Fibroblast of skin of scalp (primary cell): ENCODE results near the gene TEX52.

Experiments
- DNase-seq: peaks from one replicate; pipeline ENCODE4 v3.0.0-alpha.2; 2013

TEX52 gene

DNA sequence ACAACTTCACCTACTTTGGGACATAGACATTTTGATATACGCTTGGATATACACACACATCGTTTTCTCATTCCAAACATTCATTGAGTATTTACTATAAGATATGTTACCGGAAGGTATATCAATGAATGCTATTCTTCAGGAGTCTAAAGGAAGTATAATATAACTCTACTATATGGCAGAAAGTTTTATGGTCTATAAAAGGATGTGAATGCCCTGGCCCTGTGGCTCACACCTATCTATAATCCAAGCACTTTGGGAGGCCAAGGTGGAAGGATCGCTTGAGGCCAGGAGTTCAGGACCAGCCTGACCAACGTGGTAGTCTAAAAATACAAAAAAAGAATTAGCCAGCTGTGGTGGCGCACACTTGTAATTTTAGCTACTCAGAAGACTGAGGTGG lies 27.6 kb downstream of the TEX52 start:
- no peak for DNase-seq

DNA sequence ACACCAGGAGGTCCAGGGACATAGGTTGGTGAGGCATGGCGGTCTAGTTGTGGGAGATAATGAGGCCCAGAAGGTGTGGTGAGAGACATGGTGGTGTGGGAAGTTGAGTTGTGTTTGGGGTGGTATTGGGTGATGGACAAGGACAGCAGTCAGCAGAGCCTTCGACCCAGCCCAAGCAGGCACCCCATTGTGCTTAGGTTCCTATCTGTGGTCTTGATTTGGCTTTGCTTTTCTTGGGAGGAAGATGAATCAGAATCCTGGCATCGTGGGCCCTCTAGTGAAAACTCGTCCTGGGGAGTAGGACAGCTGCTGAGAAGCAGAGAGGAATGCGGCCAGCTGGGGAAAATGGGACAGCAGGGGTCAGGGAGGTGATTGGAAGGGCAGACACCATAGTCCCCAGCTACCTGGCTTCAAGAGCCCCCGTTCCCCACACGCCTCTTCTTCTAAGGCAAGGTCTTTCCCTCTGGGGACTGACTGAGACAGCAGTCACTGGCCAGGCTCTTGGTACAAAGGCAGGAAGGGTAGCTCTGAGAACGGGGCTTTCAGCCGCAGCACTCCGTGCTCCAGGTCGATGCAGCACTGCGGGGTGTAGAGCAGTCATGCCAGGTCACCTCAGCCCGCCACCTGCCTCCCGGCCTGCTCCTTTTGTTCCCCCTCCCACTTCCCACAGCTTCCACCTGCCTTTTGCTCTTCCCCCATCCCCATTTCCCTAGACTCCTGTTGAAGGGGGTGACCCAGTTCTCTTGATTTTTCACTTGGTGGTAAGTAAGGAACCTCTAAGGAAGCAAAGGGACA lies 29.9 kb downstream of the TEX52 start:
- DNase-seq = no peak

DNA sequence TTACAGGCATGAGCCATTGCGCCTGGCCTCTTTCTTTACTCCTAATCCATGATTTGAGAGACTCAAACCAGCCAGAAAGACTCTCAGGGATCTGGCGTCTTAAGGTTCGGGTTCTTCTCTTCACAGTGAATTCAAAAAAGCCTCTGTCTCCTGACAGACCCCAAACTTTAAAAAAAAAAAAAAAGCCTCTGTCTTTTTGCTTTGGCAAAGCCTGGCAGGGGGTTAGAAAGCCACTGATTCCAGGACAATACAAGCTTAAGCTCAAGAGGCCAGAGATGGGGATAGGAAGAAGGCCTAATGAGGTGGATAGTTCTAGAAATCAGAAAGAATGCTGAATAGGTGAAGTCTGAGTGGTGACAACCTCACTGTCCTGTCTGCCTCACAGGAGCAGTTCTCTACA lies 30.8 kb downstream of the TEX52 start:
- no peak for DNase-seq

DNA sequence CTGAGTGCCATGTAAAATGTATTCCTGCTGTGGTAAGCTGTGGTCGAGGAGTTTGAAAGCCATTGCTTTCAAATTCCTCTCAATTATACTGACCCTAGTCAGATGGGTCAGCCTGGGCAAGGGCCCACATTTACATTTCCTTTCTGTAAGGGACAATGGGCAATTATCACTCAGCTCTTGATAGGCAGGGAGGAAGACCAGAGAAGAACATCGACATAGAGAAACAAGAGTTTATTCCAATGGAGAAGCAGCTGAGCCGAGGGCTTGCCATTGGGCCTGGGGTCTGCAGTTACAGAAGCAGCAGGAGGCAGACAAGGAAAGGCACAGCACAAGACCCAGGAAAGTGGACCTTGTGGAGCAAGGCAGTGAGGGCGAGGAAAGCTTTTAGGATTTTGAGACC lies 31.7 kb downstream of the TEX52 start:
- DNase-seq = no peak

DNA sequence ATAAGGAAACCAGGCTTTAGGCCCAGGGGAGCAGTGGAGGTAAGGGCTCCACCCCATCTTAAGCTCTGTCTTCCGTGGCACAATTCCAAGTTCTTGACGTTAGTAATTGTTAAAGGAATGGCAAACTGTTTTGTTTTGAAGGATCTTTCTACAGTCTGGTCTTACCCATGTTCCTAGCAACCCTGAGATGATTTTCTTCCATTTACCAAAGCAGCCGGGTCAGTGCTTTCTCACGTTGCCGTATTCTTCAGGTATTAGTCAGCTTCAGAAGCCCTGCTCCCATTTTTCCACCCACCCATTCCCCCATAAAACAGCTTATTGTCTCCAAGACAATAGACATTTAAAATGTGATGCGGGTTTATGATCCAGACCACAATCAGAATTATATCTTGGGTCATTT lies 32.3 kb downstream of the TEX52 start:
- DNase-seq = no peak

DNA sequence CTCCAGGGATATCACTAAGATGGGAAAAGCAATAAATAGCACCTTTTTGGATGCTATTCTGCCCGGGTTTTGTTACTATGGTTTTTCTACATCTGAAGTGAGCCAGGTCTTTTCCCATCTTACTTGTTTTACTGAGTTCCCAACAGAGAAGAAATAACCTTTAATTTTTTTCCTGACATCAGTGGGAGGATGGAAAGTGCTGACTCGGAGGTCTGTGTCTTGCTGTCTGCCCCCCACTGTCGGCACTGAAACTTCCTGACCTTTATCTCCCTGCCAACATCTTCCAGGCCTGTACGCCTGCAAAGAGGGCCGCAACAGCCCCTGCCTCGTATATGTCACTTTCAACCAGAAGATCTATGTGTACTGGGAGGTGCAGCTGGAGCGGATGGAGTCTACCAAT lies 33.4 kb downstream of the TEX52 start:
- DNase-seq = no peak

DNA sequence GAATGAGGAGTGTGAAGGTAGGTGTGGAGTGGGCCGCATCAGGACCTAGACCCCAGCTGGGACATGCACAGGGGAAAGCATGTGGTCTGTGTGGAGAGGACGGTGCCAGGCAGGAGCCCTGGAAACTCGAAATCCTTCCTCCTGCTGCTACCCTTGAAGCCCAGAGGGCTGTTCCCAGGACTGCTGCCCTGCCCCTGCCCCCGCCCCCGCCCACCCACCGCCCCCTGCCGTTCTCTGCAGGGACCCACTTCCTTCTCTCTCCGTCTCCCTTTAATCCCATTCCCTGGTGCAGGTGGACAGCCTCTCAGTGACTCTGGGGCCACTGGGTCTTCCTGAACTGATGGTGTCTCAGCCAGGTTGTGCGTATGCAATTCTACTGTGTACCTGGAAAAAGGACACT lies 36.4 kb downstream of the TEX52 start:
- DNase-seq = no peak

DNA sequence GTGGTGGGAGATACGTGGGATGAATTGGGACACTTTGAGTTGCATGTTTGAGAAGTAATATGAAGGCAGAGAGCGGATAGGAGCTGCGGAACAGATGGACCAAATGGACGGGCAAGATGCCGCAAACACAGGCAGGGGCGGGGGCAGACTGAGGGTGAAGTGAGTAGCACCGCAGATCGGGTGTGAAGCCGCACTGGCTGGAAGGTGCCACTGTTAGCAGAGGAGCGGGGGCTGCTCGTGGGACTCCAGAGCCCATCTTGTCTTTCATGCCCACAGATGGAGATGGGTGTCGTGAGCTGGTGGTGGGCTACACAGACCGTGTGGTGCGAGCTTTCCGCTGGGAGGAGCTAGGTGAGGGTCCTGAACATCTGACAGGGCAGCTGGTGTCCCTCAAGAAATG lies 37.0 kb downstream of the TEX52 start:
- DNase-seq = no peak

DNA sequence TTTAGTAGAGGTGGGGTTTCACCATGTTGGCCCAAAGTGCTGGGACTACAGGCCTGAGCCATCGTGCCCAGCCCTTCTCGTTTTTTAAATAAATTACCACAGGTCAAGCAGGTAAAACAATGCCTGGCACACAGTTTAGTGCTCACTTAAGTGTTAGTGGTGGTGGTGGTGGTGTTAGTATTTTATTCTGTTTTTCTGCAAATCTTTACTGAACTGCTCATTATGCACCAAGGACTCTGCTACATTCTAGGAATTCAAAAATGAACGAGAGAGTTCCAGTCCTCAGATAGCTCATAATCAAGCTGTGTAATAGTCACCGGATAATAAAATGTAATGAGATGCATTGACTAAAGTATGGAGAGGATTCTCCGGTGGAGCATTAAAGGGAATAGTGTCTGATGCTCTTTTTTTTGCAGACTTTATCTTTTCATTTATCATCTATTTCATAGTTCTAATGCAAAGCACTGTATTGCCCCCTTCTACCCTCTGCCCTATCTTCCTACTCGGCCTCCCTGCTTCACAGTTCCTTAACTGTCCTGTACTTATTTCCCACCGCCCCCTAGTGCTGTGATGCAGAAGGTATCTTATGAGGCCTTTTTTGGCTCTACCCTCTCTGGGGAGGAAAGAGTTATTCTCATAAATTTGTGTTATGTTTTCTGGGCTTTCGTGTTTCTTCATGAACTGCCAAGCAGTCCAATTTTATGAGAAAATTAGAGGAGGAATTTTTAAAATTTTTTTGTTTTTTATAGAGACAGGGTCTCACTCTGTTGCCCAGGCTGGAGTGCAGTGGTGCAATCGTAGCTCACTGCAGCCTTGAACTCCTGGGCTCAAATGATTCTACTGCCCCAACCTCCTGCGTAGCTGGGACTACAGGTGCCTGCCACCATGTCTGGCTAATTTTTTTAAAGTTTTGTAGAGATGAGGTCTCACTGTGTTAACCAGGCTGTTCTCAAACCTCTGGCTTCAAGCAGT lies 43.3 kb downstream of the TEX52 start:
- peak; percentile 78 for DNase-seq

DNA sequence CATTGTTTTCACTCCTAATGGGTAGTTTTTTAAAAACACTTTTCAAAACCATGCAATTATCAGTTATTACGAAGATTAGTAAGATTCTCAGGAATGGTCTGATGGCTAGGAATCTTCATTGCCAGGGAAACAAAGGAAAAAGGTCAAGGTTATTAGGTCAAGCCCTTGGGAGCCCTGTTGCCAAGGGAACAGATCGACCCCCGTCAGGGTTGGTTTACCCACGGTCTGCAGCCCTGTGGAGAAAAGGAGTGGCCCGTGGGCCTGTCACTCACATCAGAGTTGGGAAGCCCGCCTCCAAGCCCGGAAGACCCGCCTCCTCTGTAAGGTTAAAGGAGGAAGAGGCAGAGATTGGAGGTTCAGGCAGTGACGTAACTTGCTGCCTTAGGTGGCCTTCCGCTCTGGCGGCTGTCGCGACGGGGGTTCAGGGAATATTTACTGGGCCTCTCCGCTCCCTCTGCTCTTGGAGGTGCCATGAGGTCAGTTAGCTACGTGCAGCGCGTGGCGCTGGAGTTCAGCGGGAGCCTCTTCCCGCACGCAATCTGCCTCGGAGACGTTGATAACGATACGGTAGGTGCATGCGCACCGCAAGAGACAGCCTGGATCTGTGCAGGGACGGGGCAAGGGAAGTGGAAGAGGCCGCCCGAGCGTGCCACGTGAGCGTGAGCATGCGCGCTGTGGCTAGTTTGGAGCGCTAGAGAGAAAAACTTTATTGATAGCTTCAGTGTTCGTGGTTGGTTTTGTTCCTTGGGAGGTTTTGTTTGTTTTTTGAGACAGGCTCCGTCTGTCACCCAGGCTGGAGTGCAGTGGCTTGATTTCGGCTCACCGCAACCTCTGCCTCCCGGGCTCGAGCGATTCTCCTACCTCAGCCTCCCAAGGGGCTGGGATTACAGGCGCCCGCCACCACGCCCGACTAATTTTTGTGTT lies 44.3 kb downstream of the TEX52 start, which contains the start of gene ITFG2:
Gene ITFG2 (plus strand): TSS at position 379 of the 924 bp plus-strand sequence. CDS start 93 bp downstream, at position 472.
- peak; percentile 99 for DNase-seq

DNA sequence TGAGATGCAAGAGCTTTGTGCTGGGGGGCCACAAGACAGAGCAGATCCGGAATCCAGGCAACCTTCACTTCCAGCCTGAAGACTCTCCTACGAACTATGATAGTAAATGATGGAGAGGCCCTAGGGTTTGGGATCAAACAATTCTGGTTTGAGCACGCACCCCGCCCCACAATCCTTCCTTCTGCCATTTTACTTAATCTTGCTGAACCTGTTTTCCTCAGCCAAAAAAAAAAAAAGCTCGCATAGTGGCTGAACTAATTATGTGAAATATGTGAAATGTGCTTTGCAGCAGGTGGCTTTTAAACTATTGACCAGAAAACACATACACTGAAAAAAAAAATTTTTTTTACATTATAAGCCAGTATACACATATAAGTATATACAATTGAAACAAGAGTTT lies 45.0 kb downstream of the TEX52 start:
- DNase-seq = no peak

DNA sequence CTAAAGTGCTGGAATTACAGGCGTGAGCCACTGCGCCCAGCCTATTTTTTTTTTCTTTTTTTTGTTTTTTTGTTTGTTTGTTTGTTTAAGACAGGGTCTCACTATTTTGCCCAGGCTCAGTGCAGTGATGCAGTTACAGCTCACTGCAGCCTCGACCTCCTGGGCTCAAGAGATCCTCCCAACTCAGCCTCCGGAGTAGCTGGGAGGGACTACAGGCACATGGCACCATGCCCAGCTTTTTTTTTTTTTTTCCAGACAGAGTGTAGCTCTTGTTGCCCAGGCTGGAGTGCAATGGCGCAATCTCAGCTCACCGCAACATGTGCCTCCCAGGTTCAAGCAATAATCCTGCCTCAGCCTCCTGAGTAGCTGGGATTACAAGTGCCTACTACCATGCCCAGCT lies 50.1 kb downstream of the TEX52 start:
- no peak for DNase-seq

DNA sequence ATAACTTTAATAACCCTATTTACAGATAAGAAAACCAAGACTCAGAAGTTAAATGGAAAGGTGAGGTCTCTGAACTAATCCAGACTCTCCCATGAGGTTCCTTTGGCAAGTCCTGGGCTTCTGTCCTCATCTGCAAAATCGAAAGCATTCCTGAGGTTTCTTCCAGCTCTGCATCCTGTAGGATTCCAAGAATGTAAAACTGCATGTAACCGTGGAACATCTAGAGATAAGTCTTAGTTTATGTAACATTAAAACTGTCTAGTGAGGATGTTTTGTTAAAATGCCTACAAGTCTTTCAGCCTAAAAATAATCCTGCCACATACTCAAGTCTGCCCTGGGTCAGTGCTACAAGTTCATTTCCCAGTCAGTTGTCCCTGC lies 51.7 kb downstream of the TEX52 start:
- peak; percentile 60 for DNase-seq

DNA sequence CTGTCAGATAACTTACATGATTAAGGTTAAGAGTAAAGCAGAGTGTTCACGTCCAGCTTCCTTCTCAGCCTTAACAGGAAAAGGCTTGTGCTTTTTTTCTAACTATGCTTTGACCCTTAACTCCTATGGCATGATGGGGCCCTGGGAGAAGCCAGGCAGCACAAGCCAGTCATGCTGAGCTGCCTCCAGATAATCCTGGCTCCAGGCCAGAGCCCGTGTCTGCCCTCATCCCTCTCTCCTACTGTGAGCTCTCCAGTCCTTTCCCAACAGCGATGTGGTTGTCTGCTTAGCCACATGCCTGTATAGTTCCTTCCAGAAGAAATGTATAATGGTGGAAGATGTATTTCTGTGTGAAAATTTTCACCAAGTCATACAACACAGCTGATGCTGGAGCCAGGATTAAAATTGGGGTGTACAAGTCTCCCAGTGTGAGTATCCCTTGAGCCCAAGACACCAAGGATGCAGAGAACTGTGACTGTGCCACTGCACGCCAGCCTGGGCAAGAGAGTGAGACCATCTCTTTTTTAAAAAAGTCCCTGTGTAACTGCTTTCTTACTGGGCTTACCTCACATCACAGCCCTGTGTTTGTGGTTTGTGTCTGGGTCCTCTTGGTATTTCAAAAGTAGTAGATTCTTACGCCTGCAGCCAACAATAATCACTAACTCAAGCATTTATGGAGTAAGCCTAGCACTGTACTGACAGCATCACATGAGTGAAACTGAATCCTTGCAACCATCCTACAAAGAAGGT lies 52.3 kb downstream of the TEX52 start:
- peak; percentile 76 for DNase-seq

DNA sequence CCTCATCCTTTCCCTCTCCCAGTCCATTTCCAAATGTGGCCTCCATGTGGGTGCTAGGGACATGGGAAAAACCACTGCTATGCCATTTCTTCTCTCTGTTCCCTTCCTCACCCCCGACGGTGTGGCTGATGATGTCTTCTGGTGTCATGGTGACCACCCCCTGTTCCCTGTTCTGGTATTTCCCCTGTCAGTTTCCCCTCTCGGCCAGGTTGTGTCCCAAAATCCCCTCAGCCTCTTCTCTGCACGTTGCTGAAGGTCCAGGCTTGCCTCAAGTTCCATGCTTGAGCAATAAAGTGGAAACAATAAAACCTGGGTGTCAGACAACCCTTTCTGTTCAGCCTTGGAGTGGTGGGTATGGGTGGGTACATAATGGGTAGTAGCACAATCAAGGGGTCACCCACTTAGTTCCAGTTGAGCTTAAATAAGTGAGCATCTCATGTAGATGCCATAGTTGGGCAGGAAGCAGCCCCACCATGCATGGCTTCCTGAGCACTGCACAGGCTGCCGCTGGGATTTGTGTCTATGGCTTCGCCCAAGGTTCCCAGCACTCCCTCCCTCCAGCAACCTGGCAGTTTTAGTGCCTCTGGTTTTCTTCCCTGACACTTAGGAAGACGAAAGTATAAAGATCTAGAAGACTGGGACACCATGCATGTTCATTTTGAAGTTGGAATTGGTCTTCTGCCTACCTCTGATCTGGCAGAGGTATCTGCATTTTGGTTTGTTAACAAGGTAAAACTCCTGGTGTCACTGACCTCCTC lies 53.0 kb downstream of the TEX52 start:
- no peak for DNase-seq

DNA sequence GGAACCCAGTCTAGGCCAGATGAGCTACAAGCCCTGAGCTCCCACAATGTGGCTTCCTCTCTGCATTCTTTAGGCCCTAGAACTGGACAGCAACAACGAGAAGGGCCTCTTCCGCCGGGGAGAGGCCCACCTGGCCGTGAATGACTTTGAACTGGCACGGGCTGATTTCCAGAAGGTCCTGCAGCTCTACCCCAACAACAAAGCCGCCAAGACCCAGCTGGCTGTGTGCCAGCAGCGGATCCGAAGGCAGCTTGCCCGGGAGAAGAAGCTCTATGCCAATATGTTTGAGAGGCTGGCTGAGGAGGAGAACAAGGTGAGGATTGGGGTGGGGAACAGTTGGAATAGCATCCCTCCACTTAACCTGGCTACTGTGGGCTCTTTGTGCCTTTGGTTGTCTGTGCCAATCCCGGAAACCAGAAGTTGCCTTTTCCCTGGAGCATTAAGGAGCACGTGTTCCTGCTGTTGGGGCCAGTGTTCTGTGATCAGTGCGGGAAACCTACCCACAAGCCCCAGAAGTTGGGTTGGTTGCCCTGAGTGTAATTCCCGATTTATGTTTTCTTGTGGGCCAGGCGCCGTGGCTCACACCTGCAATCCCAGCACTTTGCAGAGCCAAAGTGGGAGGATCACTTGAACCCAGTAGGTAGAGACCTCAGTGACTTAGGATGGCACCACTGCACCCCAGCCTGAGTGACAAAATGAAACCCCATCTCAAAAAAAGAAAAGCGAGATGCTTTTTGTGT lies 55.6 kb downstream of the TEX52 start:
- DNase-seq = no peak

DNA sequence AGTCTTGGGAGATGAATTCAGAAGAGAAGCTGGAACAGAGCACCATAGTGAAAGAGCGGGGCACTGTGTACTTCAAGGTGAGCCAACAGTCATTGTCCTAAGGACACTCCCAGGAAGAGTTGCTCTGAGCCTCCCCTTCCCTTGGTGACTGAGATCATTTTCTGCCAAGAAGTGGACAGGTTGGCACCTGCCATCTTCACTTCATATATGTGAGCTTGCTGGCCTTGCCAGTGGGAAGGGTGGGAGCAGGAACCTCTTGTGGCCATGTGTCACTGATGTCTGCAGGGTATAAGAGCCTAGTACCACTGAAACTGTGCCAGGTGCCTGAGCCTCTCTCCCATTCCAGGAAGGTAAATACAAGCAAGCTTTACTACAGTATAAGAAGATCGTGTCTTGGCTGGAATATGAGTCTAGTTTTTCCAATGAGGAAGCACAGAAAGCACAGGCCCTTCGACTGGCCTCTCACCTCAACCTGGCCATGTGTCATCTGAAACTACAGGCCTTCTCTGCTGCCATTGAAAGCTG lies 56.7 kb downstream of the TEX52 start:
- no peak for DNase-seq
